ENCODE data around the gene URB2.

Gene URB2

DNA sequence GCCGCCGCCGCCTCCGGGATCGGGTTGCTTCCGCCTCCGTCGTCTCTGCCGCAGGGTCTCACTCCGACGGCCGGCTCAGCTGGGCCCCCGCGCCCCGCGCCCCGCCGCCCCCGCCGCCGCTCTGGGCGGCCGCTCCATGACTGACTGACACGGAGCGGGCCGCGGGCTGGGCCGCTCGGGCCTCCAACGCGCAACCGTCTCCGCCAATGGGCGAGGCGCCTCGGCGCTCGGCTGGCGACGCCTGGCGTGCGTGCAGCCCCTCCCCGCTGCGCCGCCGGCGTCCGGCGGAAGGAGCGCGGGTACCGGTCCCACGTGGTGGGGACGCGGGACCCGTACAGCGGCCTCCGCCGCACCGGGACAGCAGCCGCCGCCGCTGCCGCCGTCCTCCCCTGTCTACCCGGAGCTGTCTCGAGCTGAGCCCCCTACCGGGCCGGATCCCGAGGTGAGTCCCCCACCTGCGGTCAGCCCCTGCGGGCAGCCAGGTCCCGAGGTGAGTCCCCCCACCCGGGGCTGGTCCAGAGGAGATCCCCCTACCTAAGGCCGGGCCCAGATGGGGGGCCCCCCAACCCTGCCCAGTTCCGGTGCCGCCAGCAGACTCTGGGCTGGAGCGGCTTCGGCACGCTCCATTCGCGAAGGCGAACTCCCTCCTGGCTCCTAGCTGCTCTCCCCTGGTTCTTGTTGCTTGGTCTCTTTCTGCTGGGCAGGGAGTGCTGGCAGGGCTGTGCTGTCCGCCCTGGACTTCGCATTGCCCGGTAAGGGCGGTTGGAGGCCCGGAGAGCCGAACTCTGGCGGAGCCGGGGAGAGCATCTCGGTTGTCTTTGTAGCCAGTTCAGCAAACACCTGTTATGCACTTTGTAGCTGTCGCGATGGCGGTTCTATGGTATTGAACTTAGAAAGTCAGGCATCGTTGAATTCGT, at the start of gene URB2, which contains the start of gene TAF5L:
TSS of gene URB2 (plus strand) at position 333 of the 917 bp plus-strand sequence. CDS start 1,387 bp downstream, outside the sequence.
TSS of gene TAF5L (minus strand) at position 208 of the 917 bp plus-strand sequence. CDS start 11,640 bp downstream, outside the sequence.
- DNase-seq (ENCODE audit: extremely low read depth, low read depth): peak; percentile 41
- no peak for TF ChIP-seq CTCF (IDR thresholded peaks at IDR 0.05; ENCODE audit: low read depth, low read length, missing control alignments)
- H3K4me3 ChIP-seq (replicated peaks; ENCODE audit: low read depth, low read length): peak within 1 kb of the TSS; percentile 72

- no peak for TF ChIP-seq CTCF (IDR thresholded peaks at IDR 0.05; ENCODE audit: low read depth, low read length, missing control alignments)
- DNase-seq (ENCODE audit: extremely low read depth, low read depth): no peak
- H3K4me3 ChIP-seq (replicated peaks; ENCODE audit: low read depth, low read length): no peak overlapping the region
Observed at GRCh38 chr1:229578168-229579058, 47.6 kb upstream of the URB2 start.

DNA sequence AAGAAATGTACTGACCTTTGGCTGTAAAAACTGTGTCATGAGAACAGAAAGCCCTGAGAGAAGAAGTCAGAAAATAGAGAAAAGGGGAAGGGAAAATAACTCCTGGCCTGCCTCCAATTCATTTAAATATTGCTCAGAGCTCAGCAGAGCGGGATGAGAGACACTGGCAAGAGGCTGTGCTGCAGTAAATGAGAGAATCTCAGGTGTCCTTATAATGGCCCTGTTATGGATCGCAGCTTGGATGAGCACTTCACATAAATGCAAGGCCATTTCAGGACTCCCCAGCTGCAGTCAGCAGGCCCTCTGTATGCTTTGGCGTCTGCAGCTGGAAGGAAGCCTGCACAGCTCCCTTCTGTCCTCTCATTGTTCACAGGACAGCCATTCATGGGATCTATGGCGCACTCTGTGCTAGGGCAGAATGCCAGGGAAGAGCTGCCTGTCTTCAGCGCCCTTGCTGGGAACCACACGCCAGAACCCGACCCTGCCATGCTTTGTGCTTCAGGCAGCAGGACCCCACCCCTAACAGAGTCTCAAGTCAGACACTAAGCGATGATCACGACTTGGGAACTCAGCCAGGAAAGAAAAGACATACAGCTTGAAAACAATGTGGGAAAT, 46.9 kb upstream of the URB2 start:
- no peak overlapping the region for H3K4me3 ChIP-seq (replicated peaks; ENCODE audit: low read depth, low read length)
- DNase-seq (ENCODE audit: extremely low read depth, low read depth): no peak
- TF ChIP-seq CTCF (IDR thresholded peaks at IDR 0.05; ENCODE audit: low read depth, low read length, missing control alignments): no peak

DNA sequence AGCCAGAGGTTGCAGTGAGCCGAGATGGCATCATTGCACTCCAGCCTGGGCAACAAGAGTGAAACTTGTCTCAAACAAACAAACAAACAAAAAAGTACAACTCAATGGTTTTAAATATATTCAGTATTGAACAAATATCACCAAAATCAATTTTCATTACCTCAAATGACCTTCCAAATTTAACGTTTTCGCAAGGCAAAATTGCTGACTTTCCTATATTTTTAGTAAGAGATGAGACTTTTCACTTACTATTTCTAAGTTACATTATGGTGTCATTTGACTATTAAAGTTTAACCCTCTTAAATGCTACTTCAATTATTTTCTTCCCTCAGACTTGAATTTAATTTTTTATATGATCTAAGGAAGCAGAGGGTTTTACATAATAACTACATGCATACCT, 44.6 kb upstream of the URB2 start:
- DNase-seq (ENCODE audit: extremely low read depth, low read depth): no peak
- no peak overlapping the region for H3K4me3 ChIP-seq (replicated peaks; ENCODE audit: low read depth, low read length)
- TF ChIP-seq CTCF (IDR thresholded peaks at IDR 0.05; ENCODE audit: low read depth, low read length, missing control alignments): no peak

- no peak overlapping the region for H3K4me3 ChIP-seq (replicated peaks; ENCODE audit: low read depth, low read length)
- no peak for TF ChIP-seq CTCF (IDR thresholded peaks at IDR 0.05; ENCODE audit: low read depth, low read length, missing control alignments)
- no peak for DNase-seq (ENCODE audit: extremely low read depth, low read depth)
Observed at GRCh38 chr1:229582011-229582694, 43.9 kb upstream of the URB2 start.

DNA sequence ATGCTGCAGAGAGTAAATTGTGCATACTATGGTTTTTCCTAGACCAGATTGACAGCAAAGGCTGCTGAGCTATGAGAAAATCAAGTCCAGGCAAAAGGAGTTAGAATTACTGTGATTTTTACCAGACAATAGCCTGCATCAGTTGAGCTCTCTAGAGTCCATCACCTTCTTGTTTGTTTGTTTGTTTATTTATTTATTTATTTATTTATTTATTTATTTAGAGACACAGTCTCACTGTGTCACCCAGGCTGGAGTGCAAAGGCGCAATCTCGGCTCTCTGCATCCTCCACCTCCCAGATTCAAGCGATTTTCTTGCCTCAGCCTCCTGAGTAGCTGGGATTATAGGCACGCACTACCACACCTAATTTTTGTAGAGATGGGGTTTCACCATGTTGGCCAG, 43.3 kb upstream of the URB2 start:
- DNase-seq (ENCODE audit: extremely low read depth, low read depth): no peak
- H3K4me3 ChIP-seq (replicated peaks; ENCODE audit: low read depth, low read length): no peak overlapping the region
- TF ChIP-seq CTCF (IDR thresholded peaks at IDR 0.05; ENCODE audit: low read depth, low read length, missing control alignments): no peak
